GM18861 (cell line): Measurements from ENCODE around the gene SERPINA5.
"Not testable (repeated sequence)": the region's sequence is repeated elsewhere in the genome, so short reads cannot be mapped to it uniquely, and the experiment has no call there.

ENCODE experiments used
- ATAC-seq: cut with Tn5 transposase; IDR thresholded peaks from one replicate; pipeline ENCODE4 v1.9.1; 2021; ENCODE audit not compliant: unreplicated experiment

The SERPINA5 gene

DNA sequence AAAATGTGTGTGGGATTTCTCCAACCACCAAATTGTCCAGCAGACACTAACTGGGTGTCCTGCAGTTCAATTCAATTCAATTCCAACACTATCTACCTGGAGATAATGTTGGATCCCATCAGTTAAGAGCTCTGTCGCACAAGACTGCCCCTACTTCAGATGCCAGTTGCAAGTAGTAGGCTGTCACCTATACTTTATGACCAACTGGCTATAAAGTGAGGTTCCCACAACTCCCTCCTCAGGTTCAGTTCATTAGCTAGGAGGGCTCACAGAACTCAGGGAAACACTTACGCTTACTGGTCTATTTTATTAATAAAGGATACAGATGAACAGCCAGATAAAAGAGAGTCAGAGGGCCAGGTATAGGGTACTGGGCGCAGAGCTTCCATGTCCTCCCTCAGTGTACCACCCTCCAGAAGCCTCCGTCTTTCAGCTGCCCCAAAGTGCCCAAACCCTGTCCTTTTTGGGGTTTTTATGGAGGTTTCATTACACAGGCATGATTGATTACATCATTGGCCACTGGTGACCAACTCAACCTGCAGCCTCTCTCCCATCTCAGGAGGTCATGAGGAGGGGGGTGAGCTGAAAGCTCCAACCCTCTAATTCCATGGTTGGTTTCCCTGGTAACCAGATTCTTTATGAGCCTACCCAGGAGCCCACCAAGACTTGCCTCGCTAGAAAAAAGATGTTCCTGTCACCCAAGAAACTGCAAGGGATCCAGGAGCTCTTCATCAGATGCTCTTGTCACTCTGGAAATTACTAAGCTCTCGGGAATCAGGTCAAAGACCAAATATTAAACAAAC lies 7.5 kb upstream of the SERPINA5 start:
- no peak for ATAC-seq

DNA sequence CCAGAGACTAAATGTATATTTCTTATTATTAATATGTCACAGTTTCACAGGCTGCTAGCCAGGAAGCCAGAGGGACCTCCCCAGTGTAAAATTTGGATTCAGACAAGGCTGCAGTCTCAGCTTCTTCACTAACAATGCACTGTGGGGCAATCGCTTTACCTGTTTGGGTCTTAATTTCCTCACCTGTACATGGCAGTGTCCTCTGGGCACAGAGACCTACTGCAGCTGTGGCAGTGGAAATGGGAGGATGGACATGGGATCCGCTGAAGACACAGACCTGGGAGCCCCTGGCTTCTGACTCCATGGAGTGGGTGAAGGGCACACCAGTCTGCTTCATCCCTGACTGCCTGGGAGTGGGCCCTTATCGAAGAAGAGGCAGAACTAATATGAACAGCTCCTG lies 6.9 kb upstream of the SERPINA5 start:
- ATAC-seq: no peak

DNA sequence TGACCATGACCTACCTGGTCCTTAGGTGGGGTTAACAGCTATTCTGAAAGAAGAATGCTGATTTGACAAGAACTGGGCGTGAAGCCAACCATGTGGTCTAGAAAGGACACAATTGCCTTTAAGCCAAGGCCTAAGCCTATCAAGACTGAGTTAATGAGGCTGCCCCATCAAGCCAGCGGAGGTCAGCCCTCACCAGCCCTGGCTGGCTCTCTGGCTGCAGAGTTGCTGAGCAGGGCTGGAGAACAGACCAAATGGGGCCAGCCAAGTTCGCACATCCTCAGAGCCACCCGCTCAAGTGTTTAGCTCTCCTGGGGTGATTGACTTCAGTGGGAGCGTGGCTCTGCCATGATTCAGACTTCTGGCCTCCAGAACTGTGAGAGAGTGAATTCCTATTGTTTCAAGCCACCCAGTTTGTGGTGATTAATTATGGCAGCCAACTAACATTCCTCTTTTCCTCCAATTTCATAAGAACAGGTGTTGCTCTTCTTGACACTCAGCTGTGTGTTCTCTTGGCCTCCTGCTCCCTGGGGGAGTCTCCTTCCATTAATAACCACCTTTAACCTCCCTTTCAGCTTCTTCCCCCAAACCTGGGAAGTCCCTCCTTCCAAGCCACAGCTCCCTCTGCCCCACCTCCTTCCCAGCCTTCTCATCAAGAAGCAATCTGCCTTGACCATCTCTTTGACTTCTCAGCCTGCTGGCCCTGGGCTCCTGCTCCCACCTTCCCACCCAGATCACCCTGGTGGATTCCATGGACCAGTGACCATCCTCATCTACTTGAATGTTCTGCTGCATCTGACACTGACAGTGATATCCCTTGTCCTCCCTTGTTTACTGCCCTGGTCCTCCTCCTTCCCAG lies 5.3 kb upstream of the SERPINA5 start:
- ATAC-seq: no peak

GRCh38 chr14:94577472-94577871 lies 3.8 kb upstream of the SERPINA5 start:
- not testable (repeated sequence) for ATAC-seq

- ATAC-seq: no peak
Observed at GRCh38 chr14:94578712-94579111, 2.5 kb upstream of the SERPINA5 start.

DNA sequence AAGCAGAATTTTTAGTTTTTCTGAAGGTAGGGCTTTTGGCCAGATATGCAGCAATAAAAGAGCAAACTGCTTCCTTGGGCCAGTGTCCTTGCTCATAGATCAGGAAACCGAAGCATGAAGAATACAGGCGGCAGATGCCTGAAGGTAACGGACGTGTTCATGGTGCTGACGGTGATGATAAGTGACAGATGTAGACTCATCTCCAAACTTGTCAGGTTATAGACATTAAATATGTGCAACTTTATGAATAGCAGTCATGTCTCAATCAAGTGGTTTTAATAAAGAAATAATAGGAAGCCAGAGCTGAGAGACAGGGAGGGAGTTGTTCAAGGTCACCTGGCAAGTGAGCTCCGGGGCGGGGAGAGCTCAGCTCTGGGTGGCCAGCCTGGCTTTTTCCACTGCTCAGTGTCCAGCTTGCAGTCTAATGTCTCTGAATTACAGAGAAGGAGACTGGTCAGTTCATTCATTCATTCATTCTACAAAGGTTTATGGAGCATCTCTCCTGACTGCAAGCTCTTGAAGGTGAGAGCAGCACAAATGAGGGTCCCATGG lies 1.0 kb downstream of the SERPINA5 start:
- no peak for ATAC-seq

- no peak for ATAC-seq
Observed at GRCh38 chr14:94582851-94583250, 1.6 kb downstream of the SERPINA5 start.

- no peak for ATAC-seq
Observed at GRCh38 chr14:94583557-94583956, 2.3 kb downstream of the SERPINA5 start.

DNA sequence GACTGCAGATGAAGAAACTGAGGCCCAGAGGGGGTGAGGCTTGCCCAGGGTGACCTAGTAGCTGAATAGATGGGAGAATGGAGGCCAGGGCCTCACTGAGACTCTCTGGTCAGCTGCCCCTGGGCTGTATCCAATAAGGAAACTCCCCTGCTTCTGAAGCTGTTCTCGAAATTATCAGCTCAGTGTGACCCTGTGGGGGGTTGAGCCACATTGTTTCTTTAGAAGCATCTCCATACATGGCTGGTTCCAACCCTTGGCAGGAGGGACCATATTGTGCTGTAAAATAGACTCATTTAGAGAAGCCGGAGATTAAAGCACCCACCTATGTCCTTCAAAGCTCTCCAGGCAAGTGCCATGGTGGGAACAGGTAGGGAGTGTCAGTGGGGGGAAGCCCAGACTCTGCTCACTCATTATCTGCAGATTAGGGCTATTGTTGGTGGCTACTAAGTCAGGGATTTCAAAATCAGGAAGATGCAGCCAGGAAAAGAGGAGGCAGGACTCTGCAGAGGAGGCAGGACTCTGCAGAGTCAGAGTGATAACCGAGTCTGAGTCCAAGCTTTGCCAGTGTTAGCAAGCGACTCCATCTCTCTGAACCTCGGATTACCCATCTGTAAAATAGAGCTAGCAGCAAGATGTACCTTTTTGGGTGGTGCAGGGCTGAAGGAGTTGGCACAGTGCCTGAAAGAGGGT lies 3.5 kb downstream of the SERPINA5 start:
- no peak for ATAC-seq

GRCh38 chr14:94586635-94587034 lies 5.4 kb downstream of the SERPINA5 start:
- ATAC-seq: no peak

- ATAC-seq: no peak
Observed at GRCh38 chr14:94588311-94588710, 7.1 kb downstream of the SERPINA5 start.

DNA sequence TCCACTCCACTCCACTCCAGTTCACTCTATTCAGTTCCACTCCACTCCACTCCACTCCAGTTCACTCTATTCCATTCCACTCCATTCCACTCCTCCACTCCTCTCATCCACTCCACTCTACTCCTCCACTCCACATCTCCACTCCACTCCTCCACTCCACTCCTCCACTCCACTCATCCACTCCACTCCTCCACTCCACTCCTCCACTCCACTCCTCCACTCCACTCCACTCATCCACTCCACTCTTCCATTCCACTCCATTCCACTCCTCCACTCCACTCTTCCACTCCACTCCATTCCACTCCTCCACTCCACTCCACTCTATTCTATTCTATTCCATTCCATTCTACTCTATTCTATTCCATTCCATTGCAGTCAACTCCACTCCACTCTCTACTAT lies 9.8 kb downstream of the SERPINA5 start:
- no peak for ATAC-seq

- no peak for ATAC-seq
Observed at GRCh38 chr14:94591871-94592270, 10.6 kb downstream of the SERPINA5 start.

- ATAC-seq: no peak
Observed at GRCh38 chr14:94592457-94592856, 11.2 kb downstream of the SERPINA5 start.

- no peak for ATAC-seq
Observed at GRCh38 chr14:94593376-94593748, 12.1 kb downstream of the SERPINA5 start.

DNA sequence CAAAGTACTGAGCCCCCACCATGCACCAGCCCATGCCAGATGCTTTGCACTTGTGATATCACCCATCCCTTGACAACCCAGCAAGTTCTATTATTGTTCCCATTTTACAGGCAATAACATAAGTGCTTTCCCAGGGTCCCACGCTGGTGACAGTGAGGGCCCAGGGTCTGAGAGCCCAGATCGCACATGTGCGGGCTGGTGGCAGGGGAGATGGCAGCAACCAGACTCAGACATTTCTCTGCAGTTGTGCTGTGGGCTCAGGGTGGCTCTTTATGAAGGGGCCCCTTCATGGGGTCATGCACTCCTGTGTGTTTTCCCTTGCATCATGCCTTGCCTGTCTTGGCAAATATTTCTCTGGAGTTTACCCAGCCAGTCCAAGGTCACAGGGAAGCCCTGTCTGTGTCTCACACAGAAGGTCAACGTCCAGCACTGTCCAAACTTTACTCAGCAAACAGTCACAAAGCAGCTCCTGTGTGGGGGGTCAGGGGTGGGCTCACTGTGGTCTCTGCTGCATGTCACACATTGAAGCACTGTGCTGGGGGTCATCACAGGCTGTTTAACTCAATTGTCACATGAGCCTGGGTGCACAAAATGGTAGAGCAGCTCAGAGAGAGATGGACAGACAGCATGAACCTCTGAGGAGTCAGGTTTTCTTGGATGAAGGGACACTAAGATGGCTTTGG lies 12.7 kb downstream of the SERPINA5 start:
- ATAC-seq: no peak

GRCh38 chr14:94594441-94594840 lies 13.2 kb downstream of the SERPINA5 start:
- ATAC-seq: no peak

DNA sequence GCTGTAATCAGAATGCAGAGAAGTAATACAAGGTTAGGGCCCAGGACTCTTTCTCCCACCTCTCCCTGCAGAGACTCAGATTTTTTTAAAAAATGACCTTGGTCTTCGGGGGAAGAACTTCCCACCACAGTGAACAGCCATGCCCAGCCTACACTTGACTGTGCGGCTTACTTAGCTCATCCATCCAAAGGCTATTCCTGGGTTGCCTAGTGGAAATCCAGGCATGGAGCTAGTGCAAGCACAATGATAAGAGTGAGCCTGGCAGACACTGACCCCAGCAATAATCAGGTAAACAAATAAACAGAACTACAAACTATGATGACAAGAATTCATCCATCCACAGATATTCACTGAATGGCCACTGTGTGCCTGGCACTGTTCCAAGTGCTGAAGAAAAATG lies 14.7 kb downstream of the SERPINA5 start:
- no peak for ATAC-seq

DNA sequence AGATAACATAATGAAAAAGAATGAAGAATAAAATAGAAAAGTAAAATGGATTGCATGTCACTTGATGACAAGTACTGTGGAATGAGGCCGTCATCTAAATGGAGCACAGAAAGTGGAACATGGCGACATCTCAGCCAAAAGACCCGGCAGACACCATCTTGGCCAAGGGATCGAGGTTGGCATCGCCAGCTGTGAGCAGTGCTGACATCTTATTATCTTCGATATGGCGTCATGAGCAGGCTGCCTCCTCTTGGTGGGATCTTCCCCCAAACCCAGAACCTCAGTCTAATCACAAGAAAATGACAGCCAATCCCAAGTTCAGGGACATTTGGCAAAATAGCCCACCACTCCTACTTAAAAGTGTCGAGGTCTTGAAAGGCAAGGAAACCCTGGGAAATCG lies 15.1 kb downstream of the SERPINA5 start:
- no peak for ATAC-seq

GRCh38 chr14:94597788-94598187 lies 16.6 kb downstream of the SERPINA5 start:
- ATAC-seq: no peak

DNA sequence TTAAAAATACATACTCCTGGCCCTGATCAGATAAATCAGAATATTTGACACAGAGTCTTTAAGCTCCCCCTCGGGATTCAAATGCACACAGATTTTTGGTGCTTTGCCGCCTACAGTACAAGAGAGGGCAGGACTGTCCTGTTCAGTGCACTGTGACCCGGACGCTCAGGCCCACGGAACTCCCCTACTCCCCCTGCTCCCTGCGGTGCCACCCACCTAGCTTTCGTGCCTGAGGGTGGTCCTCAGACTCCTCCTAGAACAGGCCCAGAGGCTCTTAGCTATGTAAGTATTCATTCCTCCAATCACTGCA lies 17.2 kb downstream of the SERPINA5 start:
- no peak for ATAC-seq
